Muscle layer of duodenum (tissue), 2 donors: ENCODE measurements around the gene SIGLECL1.

Source experiments
- H3K27ac ChIP-seq: one replicate; pipeline ENCODE4 v1.7.0; 2013; ENCODE audit warnings: mild to moderate bottlenecking, low read length
- H3K27me3 ChIP-seq: one replicate; pipeline ENCODE4 v1.7.0; 2013; ENCODE audit warnings: low read depth, mild to moderate bottlenecking, control low read depth, low read length
- H3K36me3 ChIP-seq, 2 donors: one replicate each; pipeline ENCODE4 v1.7.0; 2013; ENCODE audit warnings: low read length in 2 of 2, control low read depth in 1 of 2, mild to moderate bottlenecking in 1 of 2; ENCODE audit not compliant: insufficient read depth in 2 of 2, control insufficient read depth in 1 of 2
- H3K4me1 ChIP-seq, 2 donors: one replicate each; pipeline ENCODE4 v1.7.0; 2013; ENCODE audit warnings: low read length in 2 of 2, mild to moderate bottlenecking in 2 of 2, control low read depth in 1 of 2, moderate library complexity in 1 of 2; ENCODE audit not compliant: insufficient read depth in 2 of 2, control insufficient read depth in 1 of 2
- H3K4me3 ChIP-seq, 2 donors: one replicate each; pipeline ENCODE4 v1.7.0; 2013; ENCODE audit warnings: low read length in 2 of 2, low read depth in 1 of 2, mild to moderate bottlenecking in 1 of 2
- H3K9me3 ChIP-seq, 2 donors: one replicate each; pipeline ENCODE4 v1.7.0; 2013; ENCODE audit warnings: low read length in 2 of 2, control low read depth in 1 of 2, mild to moderate bottlenecking in 1 of 2; ENCODE audit not compliant: control insufficient read depth in 1 of 2
- donor health status: healthy.

SIGLECL1 gene

DNA sequence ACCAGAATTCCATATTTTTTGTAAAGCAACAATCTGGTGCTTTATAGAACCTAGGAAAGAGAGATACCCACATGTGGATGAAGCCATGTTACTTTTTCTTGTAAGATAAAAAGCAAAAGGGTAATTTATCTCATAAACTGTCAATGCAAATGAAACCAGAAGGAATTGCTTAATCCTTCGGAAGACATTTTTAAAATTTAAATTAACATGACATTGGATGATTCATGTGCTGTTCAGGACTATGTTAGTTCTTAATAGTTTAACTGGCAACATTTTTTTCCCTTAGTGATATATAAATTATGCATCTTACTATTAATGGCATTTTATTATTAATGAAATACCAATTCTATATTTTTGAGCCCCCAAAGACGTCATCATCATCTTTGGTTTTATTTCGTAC lies 34.8 kb downstream of the SIGLECL1 start:
- no peak overlapping the region for H3K4me3 ChIP-seq
- H3K9me3 ChIP-seq = peaks cover 0 to 6% of the 10 kb centered on the region in 2 donors
- no peak overlapping the region for H3K27ac ChIP-seq
- no peaks in the 10 kb centered on the region for H3K27me3 ChIP-seq
- no peaks in the 10 kb centered on the region for H3K4me1 ChIP-seq
- H3K36me3 ChIP-seq = no peaks in the 10 kb centered on the region

- no peaks in the 10 kb centered on the region for H3K27me3 ChIP-seq
- H3K4me3 ChIP-seq = no peak overlapping the region
- H3K27ac ChIP-seq = no peak overlapping the region
- H3K36me3 ChIP-seq = no peaks in the 10 kb centered on the region
- H3K4me1 ChIP-seq = no peaks in the 10 kb centered on the region
- H3K9me3 ChIP-seq = peaks cover 0 to 3% of the 10 kb centered on the region in 2 donors
Observed at GRCh38 chr19:51289635-51290034, 38.8 kb downstream of the SIGLECL1 start.

DNA sequence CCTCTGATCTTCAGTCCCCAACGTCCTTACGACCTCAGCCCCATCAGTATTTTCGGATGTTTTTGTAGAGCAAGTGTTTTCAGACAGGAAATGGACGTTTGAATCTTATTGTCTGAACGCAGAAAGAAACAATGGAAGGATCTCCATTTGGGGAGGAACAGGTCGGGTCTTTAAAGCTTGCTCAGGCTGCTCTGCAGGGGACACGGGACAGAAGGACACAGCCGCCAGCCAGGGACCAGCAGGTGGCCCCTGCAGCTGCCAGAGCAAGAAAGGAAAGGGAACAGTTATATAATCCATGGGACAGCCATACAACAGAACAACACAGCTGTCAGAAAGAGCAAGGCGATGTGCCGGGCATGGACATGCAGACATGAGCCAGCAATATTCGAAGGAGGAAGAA lies 42.1 kb downstream of the SIGLECL1 start:
- no peak overlapping the region for H3K4me3 ChIP-seq
- no peaks in the 10 kb centered on the region for H3K4me1 ChIP-seq
- H3K27ac ChIP-seq = no peak overlapping the region
- H3K27me3 ChIP-seq = no peaks in the 10 kb centered on the region
- peaks cover 0 to 3% of the 10 kb centered on the region in 2 donors for H3K9me3 ChIP-seq
- H3K36me3 ChIP-seq = no peaks in the 10 kb centered on the region

DNA sequence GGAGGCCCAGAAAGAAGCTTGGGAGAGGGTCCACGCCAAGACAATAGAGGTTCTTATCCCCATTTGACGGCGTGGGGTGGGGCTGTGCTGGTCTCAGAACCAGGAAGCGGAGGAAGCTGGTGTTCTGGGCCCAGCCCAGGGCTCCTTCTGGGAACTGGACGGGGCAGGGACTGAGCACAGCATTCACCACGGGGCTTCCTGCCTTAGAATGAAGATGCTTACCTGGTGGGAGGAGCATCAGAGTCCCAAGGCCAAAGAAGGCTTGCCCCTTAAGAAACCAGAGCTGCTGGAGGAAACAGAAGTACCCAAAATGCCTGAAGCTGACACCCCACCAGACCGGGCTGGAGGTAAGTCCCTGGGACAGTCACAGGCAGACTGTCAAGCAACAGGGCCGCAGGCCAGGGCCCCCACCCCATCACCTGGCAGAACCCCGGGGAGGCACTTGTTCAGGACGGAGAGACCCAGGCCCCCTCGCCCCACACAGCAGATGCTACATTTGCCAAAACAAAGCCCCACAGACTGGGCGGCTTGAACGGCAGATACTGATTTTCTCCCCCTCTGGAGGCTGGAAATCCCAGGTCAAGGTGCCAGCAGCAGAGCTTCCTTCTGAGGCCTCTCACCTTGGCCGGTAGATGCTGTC lies 42.8 kb downstream of the SIGLECL1 start:
- H3K27me3 ChIP-seq = no peaks in the 10 kb centered on the region
- no peak overlapping the region for H3K4me3 ChIP-seq
- H3K4me1 ChIP-seq = no peaks in the 10 kb centered on the region
- peaks cover 0 to 3% of the 10 kb centered on the region in 2 donors for H3K9me3 ChIP-seq
- no peak overlapping the region for H3K27ac ChIP-seq
- no peaks in the 10 kb centered on the region for H3K36me3 ChIP-seq

- H3K9me3 ChIP-seq = peaks cover 0 to 3% of the 10 kb centered on the region in 2 donors
- H3K27me3 ChIP-seq = no peaks in the 10 kb centered on the region
- no peaks in the 10 kb centered on the region for H3K36me3 ChIP-seq
- H3K27ac ChIP-seq = no peak overlapping the region
- H3K4me3 ChIP-seq = no peak overlapping the region
- no peaks in the 10 kb centered on the region for H3K4me1 ChIP-seq
Observed at GRCh38 chr19:51294211-51294976, 43.5 kb downstream of the SIGLECL1 start.

DNA sequence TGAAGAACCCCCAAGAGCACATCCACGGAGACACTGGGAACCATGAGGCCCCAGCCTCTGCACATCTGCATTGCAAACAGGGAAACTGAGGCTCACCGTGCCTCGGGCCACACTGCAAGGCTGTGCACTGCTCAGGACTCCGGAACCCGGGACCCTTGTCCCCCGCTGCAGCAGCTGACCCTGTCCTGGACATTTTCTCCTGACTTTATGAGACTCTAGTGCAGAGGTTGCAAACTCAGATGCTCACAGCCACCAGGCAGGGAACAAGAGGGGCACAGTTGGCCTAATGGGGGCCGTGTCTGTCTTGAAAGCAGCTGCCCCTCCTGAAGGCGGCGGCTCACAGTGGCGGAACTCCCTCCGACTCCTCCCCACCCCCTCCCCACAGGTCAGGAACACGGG lies 44.1 kb downstream of the SIGLECL1 start:
- H3K27me3 ChIP-seq = no peaks in the 10 kb centered on the region

GRCh38 chr19:51295382-51296126 lies 44.7 kb downstream of the SIGLECL1 start:
- Histone ChIP-seq H3K36me3 (no peaks in the 10 kb centered on the region), H3K4me3 (no peak overlapping the region), H3K4me1 (no peaks in the 10 kb centered on the region), H3K9me3 (no peaks in the 10 kb centered on the region), H3K27me3 (no peaks in the 10 kb centered on the region), H3K27ac (no peak overlapping the region)

More for the DNA sequence above, 44.1 kb downstream of the SIGLECL1 start:
- Histone ChIP-seq H3K9me3 (peaks cover 0 to 3% of the 10 kb centered on the region in 2 donors), H3K36me3 (no peaks in the 10 kb centered on the region), H3K4me1 (no peaks in the 10 kb centered on the region), H3K4me3 (no peak overlapping the region), H3K27ac (no peak overlapping the region)

DNA sequence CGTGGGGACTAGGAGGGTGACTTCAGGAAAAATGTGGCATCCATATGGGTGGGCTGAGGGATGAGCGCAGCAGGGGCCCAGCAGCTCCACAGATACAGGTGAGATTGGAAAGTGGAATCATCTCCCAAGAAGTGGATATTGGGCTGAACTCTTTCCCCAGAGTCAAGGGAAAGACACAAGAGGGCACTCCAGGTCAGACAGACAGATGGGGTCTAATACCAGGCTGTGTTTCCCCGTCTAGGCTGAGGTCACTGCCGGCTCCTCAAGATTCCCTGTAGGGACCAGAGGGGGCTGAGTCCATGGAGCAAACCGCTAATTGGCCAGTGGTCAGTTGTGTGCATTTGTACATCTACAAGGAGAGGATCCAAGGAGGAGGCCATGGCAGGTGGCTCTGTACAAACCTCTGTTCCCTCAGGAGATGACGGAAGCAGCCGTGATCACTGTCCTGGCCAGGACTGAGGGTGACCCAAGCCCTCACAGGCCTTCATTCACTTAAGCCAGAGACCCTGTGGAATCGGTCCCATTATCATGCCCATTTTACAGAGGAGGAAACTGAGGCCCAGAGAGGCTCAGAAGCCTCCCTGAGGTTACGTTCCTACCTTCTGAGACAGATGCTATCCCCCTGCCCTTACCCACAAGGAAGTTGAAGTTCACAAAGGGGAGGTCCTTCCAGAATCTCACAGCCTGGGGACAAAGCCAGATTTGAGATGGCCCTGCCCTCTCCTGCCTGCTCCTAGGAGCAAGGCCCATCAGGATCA lies 45.6 kb downstream of the SIGLECL1 start:
- no peaks in the 10 kb centered on the region for H3K27me3 ChIP-seq
- no peaks in the 10 kb centered on the region for H3K9me3 ChIP-seq
- no peak overlapping the region for H3K4me3 ChIP-seq
- H3K4me1 ChIP-seq = no peaks in the 10 kb centered on the region
- no peaks in the 10 kb centered on the region for H3K36me3 ChIP-seq
- no peak overlapping the region for H3K27ac ChIP-seq

DNA sequence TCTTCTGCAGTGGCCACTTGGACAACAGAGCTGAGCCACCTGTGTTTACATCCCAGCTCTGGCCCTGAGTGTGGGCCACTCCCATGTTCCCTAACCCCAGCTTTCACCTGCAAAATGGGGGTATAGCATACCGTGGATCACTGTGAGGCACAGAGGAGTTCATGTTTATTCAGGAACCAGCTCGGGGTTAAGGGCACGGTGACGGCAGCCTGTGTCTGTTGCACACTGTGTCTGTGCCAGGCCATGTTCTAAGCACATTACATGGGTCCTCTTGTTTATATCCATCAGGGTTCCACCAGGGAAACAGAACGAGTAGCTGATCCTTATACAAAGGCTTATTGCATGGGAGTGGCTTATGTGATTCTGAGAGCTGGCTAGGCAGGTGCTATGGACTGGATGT lies 46.5 kb downstream of the SIGLECL1 start:
- Histone ChIP-seq H3K4me3 (no peak overlapping the region), H3K4me1 (no peaks in the 10 kb centered on the region), H3K9me3 (peaks cover 0 to 2% of the 10 kb centered on the region in 2 donors), H3K27ac (no peak overlapping the region), H3K27me3 (no peaks in the 10 kb centered on the region), H3K36me3 (no peaks in the 10 kb centered on the region)

DNA sequence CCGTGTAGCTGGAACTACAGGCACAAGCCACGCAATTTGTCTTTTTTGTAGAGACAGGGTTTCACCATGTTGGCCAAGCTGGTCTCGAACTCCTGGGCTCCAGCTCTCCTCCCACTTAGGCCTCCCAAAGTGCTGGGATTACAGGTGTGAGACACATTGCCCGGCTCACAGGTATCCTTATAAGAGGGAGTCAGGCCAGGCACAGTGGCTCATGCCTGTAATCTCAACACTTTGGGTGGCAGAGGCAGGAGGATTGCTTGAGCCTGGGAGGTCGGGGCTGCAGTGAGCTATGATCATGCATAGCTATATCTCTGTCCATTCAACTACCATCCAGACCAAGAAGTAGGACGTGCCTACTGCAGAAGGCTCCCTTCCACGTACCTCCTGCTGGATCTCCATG lies 50.4 kb downstream of the SIGLECL1 start:
- H3K36me3 ChIP-seq = no peaks in the 10 kb centered on the region
- H3K4me1 ChIP-seq = no peaks in the 10 kb centered on the region
- H3K27me3 ChIP-seq = no peaks in the 10 kb centered on the region
- no peak overlapping the region for H3K4me3 ChIP-seq
- no peak overlapping the region for H3K27ac ChIP-seq
- peaks cover 0 to 24% of the 10 kb centered on the region in 2 donors for H3K9me3 ChIP-seq

DNA sequence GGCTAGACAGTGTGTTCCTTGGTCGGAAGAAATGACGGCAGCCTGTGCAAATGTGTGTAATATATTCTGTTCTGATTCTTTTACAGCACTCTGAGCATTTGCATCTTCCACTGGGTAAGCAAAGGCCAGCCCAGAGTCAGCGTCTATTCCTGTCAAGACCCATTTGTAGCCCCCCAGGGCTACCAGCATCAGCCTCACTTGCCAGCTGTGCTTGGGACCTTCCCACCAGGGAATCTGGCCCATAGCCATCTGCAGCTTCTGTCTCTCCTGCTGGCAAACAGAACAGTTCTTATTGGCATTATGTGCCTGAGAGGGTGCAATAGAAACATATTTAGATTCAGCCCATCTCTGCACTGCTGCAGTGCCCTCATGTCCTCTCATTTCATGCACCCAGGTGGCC lies 54.6 kb downstream of the SIGLECL1 start:
- Histone ChIP-seq H3K36me3 (no peaks in the 10 kb centered on the region), H3K27ac (no peak overlapping the region), H3K4me3 (no peak overlapping the region), H3K27me3 (peaks cover 11% of the 10 kb centered on the region), H3K4me1 (no peaks in the 10 kb centered on the region), H3K9me3 (peaks cover 13 to 37% of the 10 kb centered on the region in 2 donors)
